Activated CD8-positive, alpha-beta T cell treated with anti-CD3 and anti-CD28 coated beads, Interleukin-2, amount 10 ng/mL, durations not matched to agents 7 days and 5 days (primary cell): Measurements from ENCODE around the gene PROCA1. TPM values are rescaled to one million over a fixed set of nuclear protein-coding genes. Genes with fewer than 3 reads are reported as not detected.

ENCODE experiments used
- ATAC-seq: fragments of 150-1000 bp; cut with Tn5 transposase; one replicate; pipeline ENCODE4 v1.10.0; 2021; ENCODE audit warnings: moderate library complexity
- CTCF ChIA-PET: fragments of 350-600 bp; sonication (Branson Sonifier 250); formaldehyde crosslinking; loops from one replicate; lab custom pipeline; 2021; ENCODE audit warnings: antibody characterized with exemption; lab: Charles Lee
- POLR2A ChIA-PET: fragments of 350-600 bp; sonication (Branson Sonifier 250); formaldehyde crosslinking; loops from one replicate; lab custom pipeline; 2021; ENCODE audit warnings: antibody characterized with exemption; lab: Charles Lee
- DNase-seq: peaks from one replicate; pipeline ENCODE4 v3.0.0-alpha.2; 2020
- H3K27ac Mint-ChIP-seq: one replicate; pipeline ENCODE4 v1.8.0; 2021; ENCODE audit warnings: mild to moderate bottlenecking, mixed read lengths
- H3K27me3 Mint-ChIP-seq: one replicate; pipeline ENCODE4 v1.8.0; 2021; ENCODE audit warnings: low read depth, mixed read lengths
- H3K36me3 Mint-ChIP-seq: one replicate; pipeline ENCODE4 v1.8.0; 2021; ENCODE audit warnings: low read depth, mixed read lengths
- H3K4me1 Mint-ChIP-seq: one replicate; pipeline ENCODE4 v1.8.0; 2021; ENCODE audit warnings: low read depth, mixed read lengths
- H3K4me3 Mint-ChIP-seq: one replicate; pipeline ENCODE4 v1.8.0; 2021; ENCODE audit warnings: mild to moderate bottlenecking, mixed read lengths
- H3K9me3 Mint-ChIP-seq: one replicate; pipeline ENCODE4 v1.8.0; 2022; ENCODE audit warnings: mixed read lengths; ENCODE audit not compliant: insufficient read depth
- total RNA-seq, 2 experiments: library from RNA; stranded (reverse); gene quantifications; one replicate each; pipeline ENCODE4 v1.2.3, GENCODE V29; 2021

The PROCA1 gene
- total RNA-seq, 2 experiments from 2014 or later: 5.3 to 6.1 TPM

GRCh38 chr17:28688481-28688880, 23.2 kb downstream of the PROCA1 start:
- no peak overlapping the region for H3K4me3 Mint-ChIP-seq
- no peak for DNase-seq
- H3K27me3 Mint-ChIP-seq: no peaks in the 10 kb centered on the region
- H3K9me3 Mint-ChIP-seq: no peaks in the 10 kb centered on the region
- POLR2A ChIA-PET: interaction anchor here (1.4 kb wide), 1 partner anchor 23 kb away, joined by 3 read pairs; the partner anchor contains the start of gene PROCA1
- CTCF ChIA-PET: interaction anchor here (1.5 kb wide), 1 partner anchor 42 kb away, joined by 3 read pairs; no protein-coding TSS in a partner anchor
- no peak for ATAC-seq
- H3K36me3 Mint-ChIP-seq: peaks cover 67% of the 10 kb centered on the region
- H3K4me1 Mint-ChIP-seq: no peaks in the 10 kb centered on the region
- H3K27ac Mint-ChIP-seq: no peak overlapping the region

GRCh38 chr17:28686296-28686695, 25.4 kb downstream of the PROCA1 start:
- DNase-seq (no peak), ATAC-seq (no peak)
- no peaks in the 10 kb centered on the region for H3K27me3 Mint-ChIP-seq
- H3K27ac Mint-ChIP-seq: peak overlapping the region; percentile 6
- no peak overlapping the region for H3K4me3 Mint-ChIP-seq
- POLR2A ChIA-PET: no interaction called here
- H3K4me1 Mint-ChIP-seq: no peaks in the 10 kb centered on the region
- CTCF ChIA-PET: interaction anchor here (1.0 kb wide), 1 partner anchor 39 kb away, joined by 3 read pairs; no protein-coding TSS in a partner anchor
- peaks cover 75% of the 10 kb centered on the region for H3K36me3 Mint-ChIP-seq
- H3K9me3 Mint-ChIP-seq: no peaks in the 10 kb centered on the region

GRCh38 chr17:28685366-28685765, 26.3 kb downstream of the PROCA1 start:
- H3K36me3 Mint-ChIP-seq: peaks cover 75% of the 10 kb centered on the region

DNA sequence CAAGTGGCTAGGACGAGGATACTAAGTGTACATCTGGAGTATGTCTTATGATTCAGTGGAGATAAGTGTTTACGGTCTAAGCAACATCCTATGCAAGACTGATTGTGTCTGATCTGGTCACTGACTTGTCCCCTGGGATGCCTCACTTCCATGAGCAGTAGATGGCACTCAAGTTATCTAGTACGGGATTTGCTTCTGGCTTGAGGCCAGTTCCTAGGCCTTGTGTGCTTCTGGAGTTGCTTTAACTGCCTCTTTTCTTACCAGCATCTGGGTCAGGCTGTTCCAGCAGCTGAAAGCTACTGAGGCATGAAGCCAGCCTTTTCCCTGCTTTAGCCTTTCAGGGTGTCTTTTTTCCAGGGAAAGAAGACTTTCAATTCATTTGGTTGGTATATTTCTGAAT, 26.7 kb downstream of the PROCA1 start:
- POLR2A ChIA-PET: interaction anchor here (0.7 kb wide), 1 partner anchor 35 kb away, joined by 3 read pairs; no protein-coding TSS in a partner anchor
- no peak overlapping the region for H3K27ac Mint-ChIP-seq
- no peaks in the 10 kb centered on the region for H3K27me3 Mint-ChIP-seq
- DNase-seq: no peak
- no peaks in the 10 kb centered on the region for H3K9me3 Mint-ChIP-seq
- no peak overlapping the region for H3K4me3 Mint-ChIP-seq
- peaks cover 72% of the 10 kb centered on the region for H3K36me3 Mint-ChIP-seq
- no peak for ATAC-seq
- H3K4me1 Mint-ChIP-seq: no peaks in the 10 kb centered on the region
- CTCF ChIA-PET: no interaction called here

More at GRCh38 chr17:28685366-28685765, 26.3 kb downstream of the PROCA1 start:
- H3K9me3 Mint-ChIP-seq: no peaks in the 10 kb centered on the region
- no peaks in the 10 kb centered on the region for H3K27me3 Mint-ChIP-seq
- ChIA-PET POLR2A (no interaction called here), CTCF (no interaction called here)
- H3K4me3 Mint-ChIP-seq: no peak overlapping the region
- ATAC-seq (no peak), DNase-seq (no peak)
- H3K4me1 Mint-ChIP-seq: no peaks in the 10 kb centered on the region
- H3K27ac Mint-ChIP-seq: no peak overlapping the region

GRCh38 chr17:28682655-28683054, 29.0 kb downstream of the PROCA1 start:
- Mint-ChIP-seq H3K9me3 (no peaks in the 10 kb centered on the region), H3K27me3 (no peaks in the 10 kb centered on the region), H3K27ac (no peak overlapping the region), H3K36me3 (peaks cover 66% of the 10 kb centered on the region), H3K4me3 (no peak overlapping the region), H3K4me1 (no peaks in the 10 kb centered on the region)
- ATAC-seq (no peak), DNase-seq (no peak)
- ChIA-PET POLR2A (interaction anchor here (1.1 kb wide), 1 partner anchor 9 kb away, joined by 3 read pairs; no protein-coding TSS in a partner anchor), CTCF (interaction anchor here (0.7 to 1.5 kb wide), 3 partner anchors 14 to 70 kb away, joined by 3 read pairs; no protein-coding TSS in a partner anchor)

DNA sequence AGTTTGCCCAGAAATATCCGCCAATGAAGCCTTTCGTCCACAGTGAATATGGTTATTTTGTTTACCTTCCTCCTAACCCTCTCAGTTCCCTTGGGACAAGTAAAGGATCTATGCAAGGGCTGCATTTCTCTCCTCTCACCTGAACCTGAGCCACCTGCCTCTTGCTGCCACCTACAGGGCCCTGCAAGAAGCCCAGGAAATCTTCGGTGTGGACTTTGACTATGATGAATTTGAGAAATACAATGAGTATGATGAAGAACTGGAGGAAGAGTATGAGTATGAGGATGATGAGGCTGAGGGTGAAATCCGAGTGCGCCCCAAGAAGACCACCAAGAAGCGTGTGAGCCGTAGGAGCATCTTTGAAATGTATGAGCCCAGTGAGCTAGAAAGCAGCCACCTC, 35.7 kb downstream of the PROCA1 start:
- DNase-seq: peak; percentile 24
- H3K36me3 Mint-ChIP-seq: peaks cover 66% of the 10 kb centered on the region
- ChIA-PET POLR2A (interaction anchor here (1.1 to 1.4 kb wide), 3 partner anchors 15 to 32 kb away, joined by 3 read pairs; no protein-coding TSS in a partner anchor), CTCF (interaction anchor here (0.8 to 2.7 kb wide), 9 partner anchors 14 to 32 kb away, joined by 3 to 32 read pairs (median 3); partner anchors contain the start of genes BLTP2, SDF2 and SUPT6H)
- H3K9me3 Mint-ChIP-seq: no peaks in the 10 kb centered on the region
- H3K27me3 Mint-ChIP-seq: no peaks in the 10 kb centered on the region
- no peak overlapping the region for H3K4me3 Mint-ChIP-seq
- no peak for ATAC-seq
- no peak overlapping the region for H3K27ac Mint-ChIP-seq
- H3K4me1 Mint-ChIP-seq: no peaks in the 10 kb centered on the region

DNA sequence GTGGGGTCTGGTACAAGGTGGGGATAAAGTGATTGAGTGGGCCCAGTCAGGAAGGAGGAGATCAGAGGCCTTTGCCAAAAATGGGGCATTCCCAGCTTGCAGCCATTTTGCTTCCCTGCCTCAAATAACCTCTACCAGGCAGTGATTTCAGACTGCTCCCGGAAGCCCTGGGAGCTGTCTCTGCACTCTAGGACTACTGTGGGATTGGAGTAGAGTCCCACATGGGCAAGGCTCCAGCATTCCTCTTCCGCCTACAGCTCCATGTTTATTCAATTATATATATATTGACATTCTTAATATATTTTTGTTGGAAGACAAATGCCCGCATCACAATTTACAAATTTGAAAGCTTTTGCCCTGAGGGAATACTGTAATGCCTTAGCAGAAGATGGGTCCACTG, 36.2 kb downstream of the PROCA1 start:
- H3K36me3 Mint-ChIP-seq: peaks cover 67% of the 10 kb centered on the region
- POLR2A ChIA-PET: interaction anchor here (1.4 kb wide), 2 partner anchors 28 to 31 kb away, joined by 3 read pairs; no protein-coding TSS in a partner anchor

DNA sequence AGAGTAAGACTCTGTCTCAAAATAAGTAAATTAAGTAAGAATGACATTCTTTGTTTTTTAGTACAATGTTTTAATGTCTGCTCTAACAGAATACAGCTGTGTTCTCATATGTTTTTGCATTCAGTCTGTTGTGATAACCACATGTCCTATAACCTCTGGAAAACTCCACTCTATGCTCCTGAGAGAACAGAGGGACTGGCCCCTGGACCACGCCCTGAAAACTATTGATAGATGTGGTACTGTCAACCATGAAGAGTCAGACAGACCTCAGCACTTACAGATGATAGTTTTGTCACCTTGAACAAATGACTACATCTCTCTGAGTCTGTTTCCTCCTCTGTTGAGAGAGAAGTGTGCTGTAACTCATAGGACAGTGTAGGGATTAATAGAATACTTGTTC, 41.8 kb downstream of the PROCA1 start:
- DNase-seq (no peak), ATAC-seq (no peak)
- ChIA-PET POLR2A (no interaction called here), CTCF (interaction anchor here (1.5 kb wide), 1 partner anchor 57 kb away, joined by 3 read pairs; no protein-coding TSS in a partner anchor)
- Mint-ChIP-seq H3K4me3 (no peak overlapping the region), H3K4me1 (peaks cover 17% of the 10 kb centered on the region), H3K27ac (no peak overlapping the region), H3K27me3 (no peaks in the 10 kb centered on the region), H3K9me3 (no peaks in the 10 kb centered on the region), H3K36me3 (peaks cover 44% of the 10 kb centered on the region)

More for the DNA sequence above, 36.2 kb downstream of the PROCA1 start:
- Mint-ChIP-seq H3K4me1 (no peaks in the 10 kb centered on the region), H3K27ac (no peak overlapping the region), H3K27me3 (no peaks in the 10 kb centered on the region), H3K9me3 (no peaks in the 10 kb centered on the region), H3K4me3 (no peak overlapping the region)
- CTCF ChIA-PET: interaction anchor here (0.8 to 2.7 kb wide), 9 partner anchors 14 to 82 kb away, joined by 3 to 32 read pairs (median 3); partner anchors contain the start of genes BLTP2, SDF2 and SUPT6H
- ATAC-seq (no peak), DNase-seq (no peak)

GRCh38 chr17:28667870-28668269, 43.8 kb downstream of the PROCA1 start:
- Mint-ChIP-seq H3K4me1 (peaks cover 34% of the 10 kb centered on the region), H3K36me3 (peaks cover 38% of the 10 kb centered on the region), H3K27me3 (no peaks in the 10 kb centered on the region), H3K4me3 (no peak overlapping the region), H3K9me3 (no peaks in the 10 kb centered on the region), H3K27ac (no peak overlapping the region)
- POLR2A ChIA-PET: interaction anchor here (0.9 to 1.3 kb wide), 2 partner anchors 21 to 23 kb away, joined by 3 to 4 read pairs; partner anchors contain the start of gene BLTP2
- ATAC-seq (no peak), DNase-seq (no peak)
- CTCF ChIA-PET: interaction anchor here (0.8 to 1.6 kb wide), 4 partner anchors 15 to 24 kb away, joined by 3 to 11 read pairs (median 4); no protein-coding TSS in a partner anchor

GRCh38 chr17:28665994-28666393, 45.7 kb downstream of the PROCA1 start:
- H3K27ac Mint-ChIP-seq: no peak overlapping the region
- no peak for ATAC-seq
- H3K36me3 Mint-ChIP-seq: peaks cover 36% of the 10 kb centered on the region
- no peak overlapping the region for H3K4me3 Mint-ChIP-seq
- no peaks in the 10 kb centered on the region for H3K27me3 Mint-ChIP-seq
- CTCF ChIA-PET: no interaction called here
- peaks cover 36% of the 10 kb centered on the region for H3K4me1 Mint-ChIP-seq
- H3K9me3 Mint-ChIP-seq: no peaks in the 10 kb centered on the region
- POLR2A ChIA-PET: interaction anchor here (0.7 kb wide), 1 partner anchor 21 kb away, joined by 3 read pairs; the partner anchor contains the start of gene BLTP2
- no peak for DNase-seq

- Mint-ChIP-seq H3K4me3 (peak overlapping the region; percentile 99), H3K27ac (peak overlapping the region; percentile 100), H3K27me3 (no peaks in the 10 kb centered on the region), H3K36me3 (peaks cover 44% of the 10 kb centered on the region), H3K4me1 (peaks cover 46% of the 10 kb centered on the region), H3K9me3 (no peaks in the 10 kb centered on the region)
- ChIA-PET POLR2A (no interaction called here), CTCF (interaction anchor here (5.3 kb wide), 1 partner anchor 19 kb away, joined by 104 read pairs; the partner anchor contains the start of gene BLTP2)
- DNase-seq (no peak), ATAC-seq (no peak)
Measured at GRCh38 chr17:28663723-28664122, 48.0 kb downstream of the PROCA1 start.

- Mint-ChIP-seq H3K27ac (peak overlapping the region; percentile 100), H3K27me3 (no peaks in the 10 kb centered on the region), H3K9me3 (no peaks in the 10 kb centered on the region), H3K4me3 (peak overlapping the region; percentile 99), H3K36me3 (peaks cover 46% of the 10 kb centered on the region), H3K4me1 (peaks cover 37% of the 10 kb centered on the region)
- DNase-seq (no peak), ATAC-seq (no peak)
- ChIA-PET POLR2A (interaction anchor here (0.9 to 2.9 kb wide), 10 partner anchors 17 to 327 kb away, joined by 3 to 67 read pairs (median 4); partner anchors contain the start of genes BLTP2, IFT20, PROCA1 and RPL23A), CTCF (interaction anchor here (1.1 to 5.3 kb wide), 7 partner anchors 11 to 149 kb away, joined by 3 to 104 read pairs (median 8); partner anchors contain the start of genes BLTP2 and TLCD1)
Measured at GRCh38 chr17:28662527-28662829, 49.2 kb downstream of the PROCA1 start.
